ENCODE data around the gene EIF4E2.

The EIF4E2 gene

GRCh38 chr2:232550354-232551249 lies at the start of gene EIF4E2, which contains the start of gene TIGD1:
EIF4E2 (plus strand) TSS chr2:232550689; CDS start chr2:232550725, 36 bp downstream.
TIGD1 (minus strand) TSS chr2:232550557; CDS start chr2:232549882, 675 bp downstream.
- H3K4me3 ChIP-seq (ENCODE audit: low read length) = peak within 1 kb of the TSS; percentile 89
- H3K36me3 ChIP-seq (ENCODE audit: insufficient read depth, low read depth, low read length) = peaks cover 31% of the 10 kb centered on the region
- H3K4me1 ChIP-seq (ENCODE audit: insufficient read depth, low read length) = peaks cover 7% of the 10 kb centered on the region
- H3K27me3 ChIP-seq (ENCODE audit: insufficient read depth, low read length) = no peaks in the 10 kb centered on the region
- peak within 1 kb of the TSS; percentile 95 for H3K9ac ChIP-seq (ENCODE audit: low read depth, low read length)
- H3K9me3 ChIP-seq (ENCODE audit: insufficient read depth, low read depth, low read length) = no peaks in the 10 kb centered on the region
- peak within 1 kb of the TSS; percentile 84 for H3K27ac ChIP-seq (ENCODE audit: low read length)

GRCh38 chr2:232501331-232501771 lies 49.1 kb upstream of the EIF4E2 start:
- Histone ChIP-seq H3K27me3 (ENCODE audit: insufficient read depth, low read length) (peaks cover 68% of the 10 kb centered on the region), H3K9ac (ENCODE audit: low read depth, low read length) (no peak overlapping the region), H3K36me3 (ENCODE audit: insufficient read depth, low read depth, low read length) (no peaks in the 10 kb centered on the region), H3K4me1 (ENCODE audit: insufficient read depth, low read length) (peaks cover 9% of the 10 kb centered on the region; the same call in 1 of the 2 replicates), H3K4me3 (ENCODE audit: low read length) (no peak overlapping the region), H3K27ac (ENCODE audit: low read length) (no peak overlapping the region), H3K9me3 (ENCODE audit: insufficient read depth, low read depth, low read length) (no peaks in the 10 kb centered on the region)

DNA sequence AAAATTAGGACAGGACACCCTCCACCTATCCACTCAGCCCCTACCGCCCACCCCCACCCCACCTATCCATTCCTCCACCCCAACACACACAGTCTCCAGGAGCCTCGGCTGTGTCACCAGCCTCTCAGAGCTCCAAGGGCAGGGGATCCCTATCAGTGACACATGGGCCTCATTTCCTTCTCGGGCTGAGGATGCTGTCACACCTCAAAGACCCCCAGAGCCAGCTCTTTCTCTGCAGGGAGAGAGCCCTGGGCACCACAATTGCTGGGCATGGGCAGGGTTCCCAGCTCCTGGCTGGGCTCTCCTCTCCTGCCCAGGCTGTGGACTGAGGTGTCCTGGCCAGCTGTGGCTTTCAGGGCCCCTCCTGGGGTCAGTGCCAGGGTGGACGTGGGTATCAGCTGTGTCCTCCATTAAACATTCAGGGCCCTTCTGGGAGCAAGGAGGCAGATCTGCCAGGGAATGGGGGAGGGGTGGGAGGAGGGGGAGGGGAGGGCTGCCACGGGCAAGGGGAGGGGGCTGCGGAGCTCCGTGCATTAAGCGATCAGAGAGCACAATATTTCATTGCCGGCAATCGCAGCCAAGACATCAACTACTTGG lies 48.6 kb upstream of the EIF4E2 start:
- H3K27me3 ChIP-seq (ENCODE audit: insufficient read depth, low read length) = peaks cover 74% of the 10 kb centered on the region
- peak overlapping the region; percentile 70 for H3K4me3 ChIP-seq (ENCODE audit: low read length)
- H3K36me3 ChIP-seq (ENCODE audit: insufficient read depth, low read depth, low read length) = no peaks in the 10 kb centered on the region
- peak overlapping the region; percentile 45; the same call in 1 of the 2 replicates for H3K9ac ChIP-seq (ENCODE audit: low read depth, low read length)
- no peak overlapping the region for H3K27ac ChIP-seq (ENCODE audit: low read length)
- no peaks in the 10 kb centered on the region for H3K9me3 ChIP-seq (ENCODE audit: insufficient read depth, low read depth, low read length)
- peaks cover 9% of the 10 kb centered on the region; the same call in 1 of the 2 replicates for H3K4me1 ChIP-seq (ENCODE audit: insufficient read depth, low read length)

- Histone ChIP-seq H3K4me3 (ENCODE audit: low read length) (peak overlapping the region; percentile 70), H3K27me3 (ENCODE audit: insufficient read depth, low read length) (peaks cover 80% of the 10 kb centered on the region), H3K27ac (ENCODE audit: low read length) (no peak overlapping the region), H3K9ac (ENCODE audit: low read depth, low read length) (no peak overlapping the region), H3K9me3 (ENCODE audit: insufficient read depth, low read depth, low read length) (no peaks in the 10 kb centered on the region), H3K36me3 (ENCODE audit: insufficient read depth, low read depth, low read length) (no peaks in the 10 kb centered on the region), H3K4me1 (ENCODE audit: insufficient read depth, low read length) (peaks cover 9% of the 10 kb centered on the region; the same call in 1 of the 2 replicates)
Measured at GRCh38 chr2:232502511-232502910, 48.0 kb upstream of the EIF4E2 start.

DNA sequence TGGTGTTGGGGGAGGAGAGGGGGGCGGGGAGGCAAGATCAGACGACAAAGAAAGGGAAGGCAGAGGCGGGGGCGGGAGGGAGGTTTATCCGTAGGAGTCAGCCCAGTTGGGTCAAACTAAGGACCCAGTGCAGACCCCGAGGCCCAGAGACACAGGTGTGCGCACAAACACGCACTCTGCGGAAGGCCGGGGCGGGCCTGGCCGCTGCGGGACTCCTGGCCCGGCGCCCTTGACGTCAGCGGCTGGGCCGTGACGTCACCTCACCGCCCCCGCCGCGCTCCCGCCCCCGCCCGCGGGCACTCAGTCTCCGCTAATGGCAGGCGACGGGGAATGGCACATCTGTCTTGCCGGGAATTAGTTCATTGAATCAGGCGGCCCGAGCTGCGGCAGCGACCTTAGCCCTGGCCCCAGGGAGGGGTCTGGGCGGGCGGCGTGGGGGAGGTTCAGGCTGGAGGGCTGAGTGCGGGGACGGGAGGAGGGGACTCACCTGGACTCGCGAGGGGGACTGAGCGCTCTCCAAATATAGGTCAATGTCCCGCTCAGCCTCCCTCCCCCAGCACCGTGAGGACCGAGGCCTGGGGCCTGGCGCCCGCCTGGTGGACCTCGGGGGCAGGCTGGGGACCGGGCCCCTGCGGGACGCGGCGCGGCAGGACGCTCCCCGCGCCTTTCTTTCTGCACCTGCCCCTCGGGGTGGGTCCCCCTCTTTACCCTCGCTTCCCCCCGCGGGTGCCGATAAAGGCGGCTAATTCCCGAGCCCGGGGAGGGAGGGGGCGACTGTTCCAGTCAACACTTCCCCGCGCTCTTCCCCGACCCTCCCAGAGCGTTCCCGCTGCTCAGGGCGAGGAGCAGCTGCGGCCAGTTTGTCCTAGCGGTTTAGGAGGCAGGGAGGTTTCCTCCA lies 47.3 kb upstream of the EIF4E2 start:
- Histone ChIP-seq H3K27ac (ENCODE audit: low read length) (no peak overlapping the region), H3K9me3 (ENCODE audit: insufficient read depth, low read depth, low read length) (no peaks in the 10 kb centered on the region), H3K27me3 (ENCODE audit: insufficient read depth, low read length) (peaks cover 84% of the 10 kb centered on the region), H3K4me1 (ENCODE audit: insufficient read depth, low read length) (peaks cover 9% of the 10 kb centered on the region; the same call in 1 of the 2 replicates), H3K4me3 (ENCODE audit: low read length) (peak overlapping the region; percentile 69), H3K36me3 (ENCODE audit: insufficient read depth, low read depth, low read length) (no peaks in the 10 kb centered on the region), H3K9ac (ENCODE audit: low read depth, low read length) (no peak overlapping the region)

- Histone ChIP-seq H3K9me3 (ENCODE audit: insufficient read depth, low read depth, low read length) (no peaks in the 10 kb centered on the region), H3K4me3 (ENCODE audit: low read length) (peak overlapping the region; percentile 69; the same call in 1 of the 2 replicates), H3K27me3 (ENCODE audit: insufficient read depth, low read length) (peaks cover 84% of the 10 kb centered on the region), H3K9ac (ENCODE audit: low read depth, low read length) (no peak overlapping the region), H3K27ac (ENCODE audit: low read length) (no peak overlapping the region), H3K36me3 (ENCODE audit: insufficient read depth, low read depth, low read length) (no peaks in the 10 kb centered on the region), H3K4me1 (ENCODE audit: insufficient read depth, low read length) (peaks cover 9% of the 10 kb centered on the region; the same call in 1 of the 2 replicates)
Measured at GRCh38 chr2:232503809-232504323, 46.6 kb upstream of the EIF4E2 start.

DNA sequence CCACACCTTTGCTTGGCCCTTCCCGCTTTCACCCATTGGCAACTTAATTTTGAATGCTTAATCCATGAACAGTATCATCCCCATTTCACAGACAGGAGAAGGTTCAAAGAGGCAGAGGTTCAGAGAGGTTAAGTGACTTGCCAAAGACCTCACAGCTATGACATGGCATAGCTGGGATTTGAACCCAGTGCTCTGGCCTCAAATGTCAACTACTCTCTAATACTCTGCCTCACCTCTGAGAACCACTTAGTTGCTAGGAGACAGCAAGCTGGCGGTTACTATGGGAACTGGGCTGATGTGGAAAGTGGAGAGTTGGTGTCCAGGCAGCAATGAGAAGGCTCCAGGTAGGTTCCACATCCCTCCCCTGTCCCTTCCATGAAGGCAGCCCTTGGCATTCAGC lies 46.1 kb upstream of the EIF4E2 start:
- no peak overlapping the region for H3K9ac ChIP-seq (ENCODE audit: low read depth, low read length)
- peaks cover 9% of the 10 kb centered on the region; the same call in 1 of the 2 replicates for H3K4me1 ChIP-seq (ENCODE audit: insufficient read depth, low read length)
- H3K9me3 ChIP-seq (ENCODE audit: insufficient read depth, low read depth, low read length) = no peaks in the 10 kb centered on the region
- no peak overlapping the region for H3K27ac ChIP-seq (ENCODE audit: low read length)
- no peaks in the 10 kb centered on the region for H3K36me3 ChIP-seq (ENCODE audit: insufficient read depth, low read depth, low read length)
- H3K4me3 ChIP-seq (ENCODE audit: low read length) = no peak overlapping the region
- H3K27me3 ChIP-seq (ENCODE audit: insufficient read depth, low read length) = peaks cover 79% of the 10 kb centered on the region

- Histone ChIP-seq H3K27me3 (ENCODE audit: insufficient read depth, low read length) (peaks cover 69% of the 10 kb centered on the region), H3K9ac (ENCODE audit: low read depth, low read length) (no peak overlapping the region), H3K4me3 (ENCODE audit: low read length) (no peak overlapping the region), H3K9me3 (ENCODE audit: insufficient read depth, low read depth, low read length) (no peaks in the 10 kb centered on the region), H3K4me1 (ENCODE audit: insufficient read depth, low read length) (peaks cover 9% of the 10 kb centered on the region; the same call in 1 of the 2 replicates), H3K36me3 (ENCODE audit: insufficient read depth, low read depth, low read length) (no peaks in the 10 kb centered on the region), H3K27ac (ENCODE audit: low read length) (no peak overlapping the region)
Measured at GRCh38 chr2:232505856-232506255, 44.6 kb upstream of the EIF4E2 start.

DNA sequence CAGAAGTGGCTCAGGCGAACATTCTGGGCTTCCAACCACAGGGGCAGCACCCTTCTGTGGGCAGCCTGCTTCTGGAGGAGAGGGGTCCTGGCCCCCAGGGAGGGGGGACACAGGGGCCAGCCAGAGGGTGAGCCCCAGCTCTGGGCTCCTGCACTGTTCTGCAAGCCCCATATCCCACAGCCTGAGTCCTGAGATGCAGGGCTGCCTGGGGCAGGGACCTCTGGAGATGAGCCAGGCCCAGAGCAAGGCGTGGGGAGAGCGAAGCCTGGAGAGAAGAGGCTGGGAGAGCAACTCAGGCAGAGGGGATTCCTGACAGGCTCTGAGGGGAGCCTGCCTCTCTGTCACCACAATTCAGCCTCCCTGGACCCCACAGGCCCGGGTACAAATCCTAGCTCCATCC lies 43.8 kb upstream of the EIF4E2 start:
- H3K4me3 ChIP-seq (ENCODE audit: low read length) = no peak overlapping the region
- no peaks in the 10 kb centered on the region for H3K9me3 ChIP-seq (ENCODE audit: insufficient read depth, low read depth, low read length)
- H3K9ac ChIP-seq (ENCODE audit: low read depth, low read length) = no peak overlapping the region
- H3K27ac ChIP-seq (ENCODE audit: low read length) = no peak overlapping the region
- H3K4me1 ChIP-seq (ENCODE audit: insufficient read depth, low read length) = peaks cover 8% of the 10 kb centered on the region; the same call in 1 of the 2 replicates
- H3K27me3 ChIP-seq (ENCODE audit: insufficient read depth, low read length) = peaks cover 61% of the 10 kb centered on the region
- H3K36me3 ChIP-seq (ENCODE audit: insufficient read depth, low read depth, low read length) = no peaks in the 10 kb centered on the region

GRCh38 chr2:232508251-232508650 lies 42.2 kb upstream of the EIF4E2 start:
- H3K4me1 ChIP-seq (ENCODE audit: insufficient read depth, low read length) = peaks cover 6% of the 10 kb centered on the region; the same call in 1 of the 2 replicates

More at GRCh38 chr2:232508251-232508650, 42.2 kb upstream of the EIF4E2 start:
- Histone ChIP-seq H3K9me3 (ENCODE audit: insufficient read depth, low read depth, low read length) (no peaks in the 10 kb centered on the region), H3K27me3 (ENCODE audit: insufficient read depth, low read length) (peaks cover 47% of the 10 kb centered on the region), H3K4me3 (ENCODE audit: low read length) (no peak overlapping the region), H3K36me3 (ENCODE audit: insufficient read depth, low read depth, low read length) (no peaks in the 10 kb centered on the region), H3K27ac (ENCODE audit: low read length) (no peak overlapping the region), H3K9ac (ENCODE audit: low read depth, low read length) (no peak overlapping the region)

All from iPS-20b (cell line).